ENCODE results near the gene NRBP1.

NRBP1 gene

DNA sequence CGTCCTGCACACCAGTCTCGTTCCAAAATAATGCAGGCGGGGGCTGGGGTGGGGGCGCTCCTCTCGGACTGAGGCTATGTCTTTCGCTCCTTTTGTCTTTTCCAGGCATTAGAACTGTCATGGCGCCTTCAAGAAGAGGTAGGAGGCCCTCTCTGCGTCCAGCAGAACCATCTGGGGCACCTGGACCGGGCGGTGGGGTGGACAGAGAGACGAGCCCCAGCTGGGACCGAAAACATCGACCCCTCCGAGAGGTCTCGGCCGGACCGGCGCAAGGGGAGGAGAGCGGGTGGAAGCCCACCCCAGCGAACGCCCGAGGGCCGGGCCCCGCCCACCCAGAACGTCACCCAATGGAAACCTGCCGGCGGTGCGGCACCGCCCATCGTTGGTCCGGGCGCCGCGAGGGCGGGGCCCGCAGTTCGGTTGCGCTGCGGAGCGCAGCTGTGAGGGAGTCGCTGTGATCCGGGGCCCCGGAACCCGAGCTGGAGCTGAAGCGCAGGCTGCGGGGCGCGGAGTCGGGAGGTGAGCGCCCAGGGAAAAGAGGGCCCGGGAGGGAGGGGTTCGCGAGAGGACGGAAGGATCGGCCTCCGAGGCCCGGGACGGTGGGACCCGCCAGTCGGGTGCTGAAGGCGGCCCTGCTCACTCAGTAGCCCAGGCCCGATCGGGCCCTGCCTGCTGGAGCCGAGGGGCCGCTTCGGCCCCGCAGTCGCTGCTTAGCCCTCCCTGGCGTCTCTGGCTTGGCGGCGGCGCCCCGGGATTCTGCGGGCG is at the start of gene NRBP1:
Gene NRBP1 (plus strand): TSS at position 419 of the 765 bp plus-strand sequence. CDS start 4,643 bp downstream, outside the sequence.
- DNase-seq: peak; percentile 81 to 95

DNA sequence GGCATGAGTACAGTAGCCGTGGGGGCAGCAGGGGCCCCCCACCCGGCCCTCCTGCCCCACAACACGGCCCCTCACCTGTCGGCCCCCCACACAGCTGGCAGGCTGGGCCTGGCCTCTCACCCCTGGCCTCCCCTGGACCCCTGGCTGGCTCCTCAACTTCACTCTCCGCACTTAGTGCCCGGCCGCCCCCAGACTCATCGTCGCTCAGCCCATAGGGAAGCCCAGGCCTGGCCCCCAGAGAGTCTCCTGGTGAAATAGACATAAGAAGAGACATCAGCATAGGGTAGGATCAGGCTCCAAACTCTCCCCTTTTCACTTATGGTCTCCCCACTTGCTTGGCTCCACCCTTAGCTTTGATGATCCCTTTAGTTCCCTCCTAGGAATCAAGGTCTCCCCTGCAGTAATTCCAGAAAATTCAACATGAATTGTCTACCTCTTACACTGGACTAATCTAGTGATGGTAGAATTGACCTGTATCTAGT is 49.6 kb upstream of the NRBP1 start:
- DNase-seq: no peak

DNA sequence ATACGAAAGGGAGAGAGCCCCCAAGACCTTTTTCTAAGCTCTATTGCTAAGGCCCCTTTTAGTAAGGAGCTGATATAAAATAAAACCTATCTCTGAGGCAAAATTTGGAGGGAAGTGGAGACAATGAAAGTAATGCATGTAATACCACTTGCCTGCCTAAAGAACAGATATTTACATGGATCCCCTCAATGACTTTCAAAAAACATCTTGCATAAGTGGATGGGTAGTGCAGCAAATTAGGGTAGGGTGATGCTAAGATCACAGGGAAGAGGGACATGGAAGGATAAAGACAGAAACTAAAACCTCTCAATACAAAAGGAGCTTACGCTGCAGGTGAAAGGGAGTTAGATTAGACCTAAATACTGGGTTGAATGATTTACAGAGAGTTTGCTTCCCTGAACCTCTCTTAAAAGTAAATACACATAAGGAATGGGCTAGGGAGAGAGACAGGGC is 49.0 kb upstream of the NRBP1 start:
- no peak for DNase-seq

DNA sequence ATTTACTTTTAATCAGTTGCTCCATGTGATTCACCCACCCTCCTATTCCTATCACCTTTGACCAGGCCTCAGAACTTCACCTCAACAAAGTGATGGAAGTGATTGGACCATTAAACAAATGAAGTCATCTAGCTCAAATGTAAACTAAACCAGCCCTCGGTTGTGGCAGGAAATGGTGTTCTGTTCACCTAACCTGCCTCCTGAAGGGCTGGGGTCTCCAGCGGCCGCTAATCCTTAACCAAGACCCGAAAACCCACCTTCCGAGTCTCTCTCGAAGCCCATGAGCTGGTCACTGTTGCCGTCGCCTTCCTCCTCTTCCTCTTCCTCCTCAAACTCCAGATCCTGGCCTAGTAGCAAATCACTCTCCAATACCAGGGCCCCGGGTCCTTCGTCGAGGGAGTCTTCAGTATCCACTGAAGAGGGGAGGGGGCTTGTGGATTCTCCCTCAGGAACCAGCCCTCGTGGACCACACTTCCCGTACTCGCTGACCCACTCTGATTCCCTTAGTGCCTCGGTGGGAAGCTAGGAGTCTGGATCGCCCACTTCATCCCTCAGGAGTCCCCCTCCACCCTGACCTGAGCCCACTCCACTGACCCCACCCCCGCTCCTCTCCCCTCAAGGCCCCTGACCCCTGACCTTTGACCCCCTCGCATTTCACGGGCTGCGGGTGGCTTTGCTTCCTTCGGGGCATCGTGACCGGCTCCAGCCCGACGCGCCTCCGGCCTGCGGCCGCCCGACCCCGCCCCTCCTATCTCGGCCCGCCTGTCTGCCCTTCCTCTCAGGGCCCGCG is 48.4 kb upstream of the NRBP1 start:
- peak in 1 of 2 donors; percentile 89 for DNase-seq

DNA sequence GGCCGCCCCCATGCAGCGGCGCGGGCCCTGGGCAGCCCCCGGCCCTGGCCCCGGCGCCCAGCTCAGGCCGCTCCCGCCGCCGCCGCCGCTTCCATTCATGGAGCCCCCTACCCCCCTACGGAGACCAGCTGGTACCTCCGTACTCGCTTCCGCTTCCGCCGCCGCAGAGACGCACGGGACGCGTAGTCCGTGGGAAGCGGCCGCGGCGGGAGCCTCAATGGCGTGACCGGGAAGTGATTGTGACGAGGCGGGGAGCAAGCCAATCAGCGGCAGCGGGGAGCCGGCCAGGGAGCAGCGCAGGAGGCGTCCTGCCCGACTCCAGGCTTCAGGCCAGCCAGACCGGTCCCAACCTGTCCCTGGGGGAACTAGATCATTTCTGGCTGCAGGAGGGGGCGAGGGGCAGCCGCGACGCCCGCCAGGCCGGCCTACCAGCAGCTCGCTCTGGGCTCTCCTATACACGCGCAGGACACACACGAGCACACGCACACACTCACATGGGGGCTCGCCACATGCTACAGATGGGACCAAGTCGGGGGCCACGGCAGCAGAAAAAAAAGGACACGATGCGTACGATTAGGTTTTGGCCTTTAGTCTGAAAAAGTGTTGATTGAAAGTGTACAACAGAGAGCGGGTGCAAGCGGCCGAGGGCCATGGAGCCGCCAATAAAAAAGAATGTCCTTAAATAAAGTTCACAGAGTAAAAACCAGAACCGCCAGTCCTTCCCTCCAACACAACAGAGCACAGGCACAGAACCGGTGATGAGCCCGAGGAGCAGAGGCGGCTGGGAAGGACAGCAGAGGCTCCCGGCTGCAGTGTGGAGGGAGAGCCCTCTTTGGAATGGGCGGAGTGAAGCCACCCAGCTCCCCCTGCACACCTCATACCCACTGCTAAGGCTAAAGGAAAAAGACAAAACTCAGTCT is 47.5 kb upstream of the NRBP1 start, which contains the start of gene ZNF513:
Gene ZNF513 (minus strand): TSS at position 109 of the 920 bp plus-strand sequence. CDS start 208 bp downstream, outside the sequence.
- DNase-seq: peak; percentile 74 to 89

DNA sequence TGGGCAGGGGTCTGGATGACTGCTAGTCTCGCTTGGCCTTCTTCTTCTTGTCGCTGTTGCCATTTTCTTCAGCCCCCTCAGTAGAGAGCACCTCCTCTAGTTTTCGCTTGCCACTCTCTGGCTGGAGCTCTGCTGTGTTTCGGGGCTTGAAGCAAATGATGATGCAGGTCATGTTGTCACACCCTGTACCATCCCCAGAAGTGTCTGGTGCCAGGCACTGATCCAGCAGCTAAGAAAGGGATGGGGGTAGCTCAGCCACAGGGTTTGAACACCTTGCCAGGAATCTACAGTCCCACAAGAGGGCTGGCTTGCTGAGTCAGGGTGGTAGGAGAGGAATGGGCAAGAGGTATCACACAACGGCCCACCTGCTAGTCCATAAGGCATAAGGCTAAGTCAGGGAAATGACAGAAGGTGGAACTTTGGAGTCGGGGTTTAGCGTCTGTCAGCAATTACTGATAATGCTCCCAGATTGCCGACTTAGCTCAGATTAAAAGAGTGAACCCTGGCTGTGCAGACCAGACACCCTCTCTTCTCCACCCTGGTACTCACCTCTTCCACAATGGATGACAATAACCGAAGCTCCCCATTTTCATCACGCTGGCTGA is 46.8 kb upstream of the NRBP1 start:
- DNase-seq: no peak

DNA sequence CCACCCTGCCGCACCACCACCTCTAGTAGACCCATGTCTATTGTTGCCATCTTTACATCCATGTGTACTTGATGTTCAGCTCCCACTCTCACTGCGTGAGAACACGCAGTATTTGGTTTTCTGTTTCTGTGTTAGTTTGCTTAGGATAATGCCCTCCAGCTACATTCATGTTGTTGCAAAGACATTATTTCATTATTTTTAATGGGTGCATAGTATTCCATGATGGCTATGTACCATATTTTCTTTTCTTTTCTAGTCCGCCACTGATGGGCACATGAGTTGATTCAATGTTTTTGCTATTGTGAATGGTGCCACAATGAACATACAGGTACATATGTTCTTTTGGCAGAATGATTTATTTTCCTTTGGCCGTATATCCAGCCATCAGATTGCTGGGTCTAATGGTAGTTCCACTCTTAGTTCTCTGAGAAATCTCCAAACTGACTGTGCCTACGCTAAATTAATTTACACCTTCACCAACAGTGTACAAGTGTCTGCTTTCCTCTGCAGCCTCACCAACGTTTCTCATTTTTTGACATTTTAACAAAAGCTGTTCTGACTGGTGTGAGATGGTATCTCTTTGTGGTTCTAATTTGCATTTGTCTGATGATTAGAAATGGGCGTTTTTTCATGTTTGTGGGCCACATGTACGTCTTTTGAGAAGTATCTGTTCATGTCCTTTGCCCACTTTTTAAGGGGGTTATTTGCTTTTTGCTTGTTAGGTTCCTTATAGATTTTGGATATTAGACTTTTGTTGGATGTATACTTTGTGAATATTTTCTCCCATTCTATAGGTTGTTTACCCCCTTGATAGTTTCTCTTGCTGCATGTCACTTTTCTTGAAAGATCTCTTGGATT is 37.4 kb upstream of the NRBP1 start:
- no peak for DNase-seq

DNA sequence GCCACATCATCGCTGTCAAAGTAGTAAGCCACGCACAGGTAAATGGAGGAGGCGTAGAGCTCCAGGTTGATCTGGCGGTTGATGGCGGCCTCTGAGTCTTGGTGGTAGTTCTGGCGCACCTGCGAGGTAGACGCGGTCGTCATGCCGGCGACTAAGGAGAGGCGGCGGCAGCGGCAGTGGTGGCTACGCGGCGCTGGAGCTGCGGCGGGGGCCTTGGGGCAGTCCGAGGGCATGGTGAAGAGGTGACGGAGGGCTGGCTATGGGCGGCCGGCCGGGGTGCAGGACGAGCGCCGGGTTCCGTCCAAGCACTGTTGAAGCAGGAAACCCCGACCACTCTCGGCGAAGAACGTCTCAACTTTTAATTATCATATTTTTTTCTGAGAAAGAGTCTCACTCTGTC is 35.2 kb upstream of the NRBP1 start:
- no peak for DNase-seq

DNA sequence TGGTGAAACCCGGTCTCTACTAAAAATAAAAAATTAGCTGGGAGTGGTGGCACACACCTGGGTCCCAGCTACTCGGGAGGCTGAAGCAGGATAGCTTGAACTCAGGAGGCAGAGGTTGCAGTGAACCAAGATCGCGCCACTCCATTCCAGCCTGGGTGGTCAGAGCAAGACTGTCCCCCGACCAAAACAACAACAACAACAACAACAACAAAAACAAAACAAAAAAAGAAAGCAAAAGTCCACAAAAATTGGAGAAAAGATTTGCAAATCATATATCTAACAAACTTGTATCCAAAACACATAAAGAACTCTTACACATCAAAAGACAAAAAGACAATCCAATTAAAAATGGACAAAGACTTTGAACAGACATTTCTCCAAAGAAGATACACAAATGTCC is 29.5 kb upstream of the NRBP1 start:
- no peak for DNase-seq

DNA sequence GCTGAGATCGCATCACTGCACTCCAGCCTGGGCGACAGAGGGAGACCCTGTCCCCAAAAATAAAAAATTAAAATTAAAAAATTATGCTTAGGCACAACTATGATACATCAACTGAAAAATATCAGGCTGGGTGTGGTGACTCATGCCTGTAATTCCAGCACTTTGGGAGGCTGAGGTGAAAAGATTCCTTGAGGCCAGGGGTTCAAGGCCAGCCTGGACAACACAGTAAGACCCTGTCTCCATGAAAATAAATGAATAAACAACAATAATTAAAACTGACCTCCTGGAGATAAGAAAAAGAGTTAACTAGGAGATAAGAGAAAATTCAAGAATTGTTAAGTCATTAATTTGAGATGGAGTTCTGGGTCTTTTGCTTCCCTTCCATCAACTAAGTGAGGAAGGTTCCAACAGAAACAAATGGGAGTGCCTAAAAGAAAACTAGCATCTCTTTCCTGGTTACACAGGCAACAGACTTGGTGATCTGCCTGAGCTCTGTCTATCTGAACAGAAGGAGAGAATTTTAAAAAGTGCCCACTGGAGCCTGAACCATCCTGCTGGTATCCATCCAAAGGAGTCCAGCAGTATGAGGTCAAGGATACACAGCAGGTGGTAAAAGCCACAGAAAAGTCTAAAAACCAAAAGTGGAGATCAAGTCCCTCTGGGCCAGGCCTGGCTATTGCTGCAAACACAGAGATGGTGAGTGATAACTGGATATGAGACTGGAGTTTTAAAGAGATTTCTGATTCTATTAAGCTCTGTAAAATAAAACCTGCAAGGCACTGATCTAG is 27.9 kb upstream of the NRBP1 start:
- DNase-seq: no peak

DNA sequence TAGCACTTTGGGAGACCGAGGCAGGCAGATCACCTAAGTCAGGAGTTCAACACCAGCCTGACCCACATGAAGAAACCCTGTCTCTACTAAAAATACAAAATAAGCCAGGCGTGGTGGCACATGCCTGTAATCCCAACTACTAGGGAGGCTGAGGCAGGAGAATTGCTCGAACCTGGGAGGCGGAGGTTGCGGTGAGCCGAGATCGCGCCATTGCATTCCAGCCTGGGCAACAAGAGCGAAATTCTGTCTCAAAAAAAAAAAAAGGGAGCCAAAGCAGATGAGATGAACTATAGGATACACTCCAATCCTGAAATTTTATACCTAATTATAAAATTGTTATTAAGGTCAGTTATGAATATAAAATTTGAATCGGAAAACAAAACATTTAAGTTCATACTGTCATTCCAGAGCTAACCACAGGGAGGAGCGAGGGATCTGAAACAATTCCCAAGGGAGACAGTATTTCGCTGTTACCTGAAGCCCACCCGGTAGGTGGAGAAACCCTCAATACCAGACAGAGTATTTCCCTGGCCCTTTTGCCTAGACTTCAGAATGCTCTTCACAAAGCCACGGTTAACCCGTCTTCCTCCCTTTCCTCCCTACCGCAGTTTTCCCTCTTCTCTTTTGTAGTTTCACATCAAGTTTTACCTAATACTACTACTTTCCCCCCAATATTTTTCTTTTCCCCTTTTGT is 20.5 kb upstream of the NRBP1 start:
- DNase-seq: no peak

DNA sequence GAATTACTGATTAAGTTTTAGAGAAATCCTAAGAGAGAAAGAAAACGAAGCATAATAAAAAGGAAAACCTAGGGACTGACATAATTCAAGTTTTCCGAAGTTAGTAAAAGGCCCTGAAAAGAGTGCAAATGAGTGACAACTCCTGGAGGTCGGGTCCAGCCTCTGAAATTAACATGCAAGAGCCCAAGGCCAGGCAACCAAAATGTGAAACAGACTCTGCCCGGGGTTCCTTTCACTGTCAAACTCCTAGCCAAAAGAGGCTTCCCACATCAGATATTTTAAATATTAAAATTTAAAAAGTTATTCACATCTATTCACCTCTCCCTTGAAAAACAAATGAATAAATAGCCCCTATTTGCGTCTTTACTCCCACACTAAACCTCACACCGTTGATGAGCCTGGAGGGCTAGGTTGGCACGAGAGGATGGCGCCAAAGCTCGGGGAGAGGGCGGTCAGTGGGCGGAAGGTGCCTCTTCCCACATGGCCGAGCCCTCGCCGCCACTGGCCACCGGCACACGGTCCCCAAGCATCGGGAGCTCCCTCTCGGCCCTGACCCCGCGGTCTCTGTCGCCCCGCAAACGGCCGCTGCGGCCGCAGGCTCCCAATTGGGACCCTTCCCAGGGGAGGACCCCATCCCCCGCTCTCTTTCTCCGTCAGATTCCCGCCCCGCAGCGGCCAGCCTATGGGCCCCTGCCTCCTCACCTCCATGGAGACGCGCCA is 19.7 kb upstream of the NRBP1 start:
- no peak for DNase-seq

DNA sequence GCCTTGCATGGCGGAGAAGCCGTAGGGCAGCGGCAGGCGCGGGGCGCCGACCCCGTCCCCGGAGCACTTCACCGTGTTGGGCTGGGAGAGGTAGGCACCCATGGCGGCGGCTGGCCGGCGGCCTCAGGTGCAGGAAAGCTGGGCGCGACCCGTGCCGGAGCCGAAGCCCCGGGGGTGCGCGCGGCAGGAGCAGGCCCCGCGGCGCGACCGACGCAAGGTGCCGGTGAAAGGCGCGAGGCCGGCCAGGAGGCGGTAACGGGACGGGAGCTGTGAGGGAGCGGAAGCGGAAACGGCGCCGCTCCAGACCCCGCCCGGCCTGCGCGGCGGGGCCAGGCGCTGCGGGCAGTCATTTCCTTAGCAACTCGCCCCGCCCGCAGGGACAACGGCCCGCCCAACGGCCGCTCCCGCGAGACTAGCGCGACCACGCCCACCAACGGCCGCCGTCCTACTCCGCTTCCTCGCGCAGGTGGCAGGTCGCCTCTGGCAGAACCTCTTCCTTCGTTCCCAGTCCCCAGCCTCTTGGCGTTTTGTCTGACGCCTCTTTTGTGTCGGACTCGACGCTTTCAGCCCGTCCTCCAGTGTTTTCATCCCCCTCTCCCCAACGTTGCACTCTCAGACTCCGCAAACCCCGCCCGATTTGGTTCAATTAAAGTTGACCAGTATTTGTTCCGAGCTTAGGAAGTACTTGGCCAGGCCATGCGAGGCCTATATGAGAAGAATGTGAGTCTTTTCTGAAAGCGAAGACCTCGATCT is 18.9 kb upstream of the NRBP1 start, which contains the start of gene PPM1G:
Gene PPM1G (minus strand): TSS at position 271 of the 753 bp plus-strand sequence. CDS start 169 bp downstream, at position 102.
- DNase-seq: peak; percentile 80 to 91

DNA sequence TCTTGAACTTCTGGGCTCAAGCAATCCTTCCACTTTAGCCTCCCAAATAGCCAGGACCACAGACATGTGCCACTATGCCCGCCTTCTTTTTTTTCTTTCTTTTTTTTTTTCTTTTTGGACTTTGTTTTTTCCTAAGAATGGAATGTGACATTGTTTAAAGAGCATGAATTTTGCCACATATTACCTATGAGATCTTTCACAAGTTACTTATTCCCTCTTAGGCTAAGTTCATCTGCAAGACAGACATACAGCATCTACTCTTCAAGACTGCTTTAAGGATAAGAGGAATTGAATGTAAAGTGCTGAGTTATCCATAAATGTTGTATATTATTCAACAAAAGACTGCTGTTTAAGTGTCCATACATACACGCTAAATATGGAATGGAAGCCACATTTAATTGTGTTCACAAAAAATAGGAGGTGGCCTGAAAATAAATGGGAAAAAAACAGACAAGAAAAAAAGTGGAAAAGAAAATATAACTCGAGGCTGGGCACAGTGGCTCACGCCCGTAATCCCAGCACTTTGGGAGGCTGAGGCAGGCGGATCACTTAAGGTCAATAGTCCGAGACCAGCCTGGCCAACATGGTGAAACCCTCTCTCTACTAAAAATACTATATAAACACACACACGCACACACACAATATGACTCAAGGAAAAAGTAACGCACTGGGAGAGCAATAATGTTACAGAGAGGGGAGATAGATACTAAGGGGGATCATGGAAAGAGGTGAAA is 15.8 kb upstream of the NRBP1 start:
- no peak for DNase-seq

DNA sequence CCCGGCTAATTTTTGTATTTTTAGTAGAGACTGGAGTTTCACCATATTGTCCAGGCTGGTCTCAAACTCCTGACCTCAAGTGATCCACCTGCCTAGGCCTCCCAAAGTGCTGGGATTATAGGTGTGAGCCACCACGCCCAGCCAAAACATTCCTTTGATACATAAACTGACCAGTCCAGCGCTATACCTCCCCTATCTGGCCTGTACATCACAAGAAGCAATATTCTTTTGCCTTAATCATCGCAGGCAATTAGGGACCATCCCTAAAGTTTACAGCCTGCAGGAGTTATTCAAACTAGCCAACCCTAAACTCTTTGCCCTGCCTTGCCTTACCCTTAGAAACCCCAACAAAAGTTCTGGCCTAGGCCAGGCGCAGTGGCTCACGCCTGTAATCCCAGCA is 12.3 kb upstream of the NRBP1 start:
- DNase-seq: no peak

DNA sequence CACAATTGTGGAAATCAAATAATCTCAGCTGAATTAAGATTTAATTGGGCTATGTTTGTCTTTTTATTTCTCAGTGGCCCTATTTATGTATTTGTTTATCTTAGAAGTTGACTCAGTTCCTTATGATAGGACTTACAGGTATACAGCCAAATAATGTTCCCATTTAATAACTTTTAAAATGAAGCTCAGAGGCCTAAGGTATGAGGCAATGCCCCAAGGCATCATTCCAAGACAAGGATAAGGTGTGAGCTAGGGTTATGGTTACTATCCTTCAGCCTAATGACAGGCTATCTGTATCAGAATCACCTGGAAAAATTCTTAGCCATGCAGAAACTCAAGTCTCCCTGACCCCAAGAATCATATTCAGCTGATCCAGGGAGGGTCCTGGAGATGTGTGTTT is 7.4 kb upstream of the NRBP1 start:
- DNase-seq: no peak

DNA sequence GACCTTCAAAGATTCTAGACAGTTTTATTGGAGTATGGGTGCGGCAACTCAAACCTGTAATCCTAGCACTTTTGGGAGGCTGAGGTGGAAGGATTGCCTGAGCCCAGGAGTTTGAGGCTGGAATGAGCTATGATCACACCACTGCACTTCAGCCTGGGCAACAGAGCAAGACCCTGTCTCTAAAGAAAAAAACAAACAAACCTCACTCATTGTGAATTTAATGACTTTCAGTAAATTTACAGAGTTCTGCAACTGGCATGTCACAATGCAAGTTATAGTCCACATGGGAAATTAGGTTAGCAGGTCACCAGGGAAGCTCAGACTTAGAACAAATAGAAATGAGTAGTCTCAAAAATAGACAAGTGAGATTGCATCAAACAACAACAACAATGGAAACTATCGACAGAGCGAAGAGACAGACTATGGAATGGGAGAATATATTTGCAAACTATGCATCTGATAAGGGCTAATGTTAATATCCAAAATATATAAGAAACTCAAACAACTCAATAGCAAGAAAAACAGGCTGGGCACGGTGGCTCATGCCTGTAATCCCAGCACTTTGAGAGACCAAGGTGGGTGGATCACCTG is 6.7 kb upstream of the NRBP1 start:
- no peak for DNase-seq

Measured in bone marrow (tissue), 2 donors.